Measurements from ENCODE around the gene ERCC1.

DNA sequence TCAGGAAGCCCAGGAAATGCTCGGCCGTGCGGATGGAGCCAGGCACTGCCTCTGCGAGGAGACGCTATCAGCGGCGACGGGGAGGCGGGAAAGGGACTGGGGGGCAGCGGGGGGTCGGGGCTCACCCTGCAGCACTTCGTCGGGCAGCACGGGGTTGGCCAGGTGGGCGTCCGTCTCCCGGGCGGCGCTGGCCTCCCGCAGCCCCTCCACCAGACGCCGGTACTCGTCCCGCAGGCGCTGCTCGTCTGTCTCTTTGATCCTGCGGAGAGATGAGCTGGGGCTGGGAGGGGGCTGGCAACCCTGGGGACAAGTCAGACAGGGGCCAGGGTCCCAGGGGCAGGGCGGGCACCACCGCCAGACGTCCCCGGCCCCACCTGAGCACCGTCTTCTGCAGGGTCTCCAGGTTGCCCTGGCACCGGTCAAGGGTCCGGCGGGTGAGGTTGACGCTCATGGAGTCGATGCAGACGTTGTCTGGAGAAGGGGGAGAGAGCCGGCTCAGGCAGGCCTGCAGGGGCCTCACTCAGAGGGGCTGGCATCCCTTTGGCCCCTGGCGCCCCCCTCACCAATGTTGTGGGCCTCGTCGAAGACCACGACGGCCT lies 59.8 kb downstream of the ERCC1 start:
- TF ChIP-seq POLR2A (IDR thresholded peaks at IDR 0.05) = no peak
- TF ChIP-seq CTCF (IDR thresholded peaks at IDR 0.05) = no peak
- no peak for TF ChIP-seq EP300 (IDR thresholded peaks at IDR 0.05)

All from ovary (tissue), 3 donors.